GM19023 (cell line): ENCODE data around the gene MESP1.
A peak's percentile ranks its signal among the peaks of the same experiment; 100 is the strongest.

Source experiments
- ATAC-seq: cut with Tn5 transposase; IDR thresholded peaks from one replicate; pipeline ENCODE4 v1.9.1; 2021; ENCODE audit warnings: mild to moderate bottlenecking, moderate library complexity; ENCODE audit not compliant: unreplicated experiment

Gene MESP1

DNA sequence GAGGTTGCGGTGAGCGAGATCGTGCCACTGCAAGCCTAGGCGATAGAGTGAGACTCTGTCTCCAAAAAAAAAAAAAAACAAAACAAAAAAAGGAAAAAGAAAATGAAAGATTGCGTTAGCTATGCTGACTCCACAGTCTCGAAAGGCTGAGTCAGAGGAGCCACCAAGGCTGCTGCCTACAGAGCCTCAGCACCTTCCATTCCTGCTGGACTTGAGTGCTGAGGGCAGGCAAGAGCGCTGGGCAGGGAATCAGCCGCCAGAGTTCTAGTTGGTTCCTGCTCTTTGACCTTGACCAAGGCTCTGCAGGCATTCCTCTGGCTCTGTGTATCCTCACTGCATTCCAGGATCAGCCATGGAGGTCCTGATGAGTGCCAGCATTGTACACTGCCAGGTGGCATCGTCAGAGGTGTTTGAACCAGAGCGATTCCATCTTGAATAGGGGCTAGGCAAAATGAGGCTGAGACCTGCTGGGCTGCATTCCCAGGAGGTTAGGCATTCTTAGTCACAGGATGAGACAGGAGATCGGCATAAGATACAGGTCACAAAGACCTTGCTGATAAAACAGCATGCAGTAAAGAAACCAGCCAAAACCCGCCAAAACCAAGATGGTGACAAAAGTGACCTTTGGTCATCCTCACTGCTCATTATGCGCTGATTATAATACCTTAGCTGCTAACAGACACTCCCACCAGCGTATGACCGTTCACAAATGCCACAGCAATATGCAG, 31.0 kb upstream of the MESP1 start:
- ATAC-seq = no peak

DNA sequence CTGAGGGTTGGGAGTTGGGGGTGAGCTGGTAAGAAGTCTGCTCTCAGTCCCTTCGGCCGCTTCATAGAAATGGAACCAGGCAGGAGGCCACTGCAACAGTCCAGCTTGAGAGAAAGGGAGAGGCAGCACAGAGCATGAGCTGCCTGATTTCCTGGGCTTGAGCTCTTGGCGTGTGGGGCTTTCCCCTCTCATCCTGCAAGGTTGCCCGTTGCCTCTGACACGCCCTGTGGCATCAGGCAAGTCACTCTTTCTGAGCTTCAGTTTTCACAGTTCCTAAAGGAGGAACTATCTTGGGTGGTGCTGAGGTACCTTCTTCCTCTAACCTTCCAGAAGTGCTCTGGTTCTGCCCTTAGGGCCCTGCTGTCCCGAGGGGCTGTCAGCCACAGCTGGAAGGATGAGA, 30.0 kb upstream of the MESP1 start:
- ATAC-seq = no peak

DNA sequence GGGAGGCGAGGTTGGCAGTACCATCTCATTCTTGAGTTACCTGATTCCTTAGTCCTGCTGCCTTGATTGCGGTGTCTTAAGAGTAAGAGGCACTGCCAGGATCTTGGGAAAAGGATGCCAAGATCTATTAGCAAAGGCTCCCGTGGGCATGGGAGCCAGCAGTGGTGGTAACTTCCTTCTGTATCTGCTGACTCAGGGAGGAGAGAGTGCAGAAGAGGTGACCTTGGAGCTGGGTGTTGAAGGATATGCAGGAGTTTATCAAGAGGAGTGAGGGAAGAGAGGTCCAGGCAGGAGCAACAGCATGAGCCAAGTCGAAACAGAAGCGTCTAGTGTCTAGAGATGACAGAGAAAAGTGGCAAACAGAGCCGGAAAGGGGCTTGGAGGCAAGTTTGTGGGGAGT, 29.6 kb upstream of the MESP1 start:
- ATAC-seq = no peak

GRCh38 chr15:89778861-89779260, 27.8 kb upstream of the MESP1 start:
- ATAC-seq = no peak

DNA sequence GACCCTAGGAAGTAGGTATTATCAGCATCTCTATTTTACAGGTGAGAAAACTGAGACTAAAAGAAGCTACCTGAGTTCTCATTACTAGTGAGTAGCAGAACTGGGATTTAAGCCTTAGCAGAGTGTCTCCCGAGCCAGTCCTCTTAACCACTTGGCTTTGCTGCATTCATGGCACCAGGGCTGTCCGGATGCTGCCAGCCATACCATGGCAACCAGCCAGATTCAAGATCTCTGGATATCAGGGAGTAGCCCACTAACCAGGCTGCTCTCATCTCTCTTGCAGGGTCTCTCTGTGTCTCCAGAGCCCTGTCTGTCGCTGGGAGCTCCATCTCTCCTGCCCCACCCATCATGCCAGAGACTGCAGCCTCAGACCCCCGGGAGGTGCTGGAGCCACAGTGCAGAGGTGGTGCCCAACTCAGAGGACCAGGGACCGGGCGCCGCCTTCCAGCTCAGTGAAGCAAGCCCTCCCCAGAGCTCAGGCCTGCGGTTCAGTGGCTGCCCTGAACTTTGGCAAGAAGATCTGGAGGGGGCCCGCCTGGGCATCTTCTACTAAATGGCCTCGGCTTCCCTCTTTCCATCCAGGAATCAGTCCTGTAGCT, 26.8 kb upstream of the MESP1 start:
- no peak for ATAC-seq

DNA sequence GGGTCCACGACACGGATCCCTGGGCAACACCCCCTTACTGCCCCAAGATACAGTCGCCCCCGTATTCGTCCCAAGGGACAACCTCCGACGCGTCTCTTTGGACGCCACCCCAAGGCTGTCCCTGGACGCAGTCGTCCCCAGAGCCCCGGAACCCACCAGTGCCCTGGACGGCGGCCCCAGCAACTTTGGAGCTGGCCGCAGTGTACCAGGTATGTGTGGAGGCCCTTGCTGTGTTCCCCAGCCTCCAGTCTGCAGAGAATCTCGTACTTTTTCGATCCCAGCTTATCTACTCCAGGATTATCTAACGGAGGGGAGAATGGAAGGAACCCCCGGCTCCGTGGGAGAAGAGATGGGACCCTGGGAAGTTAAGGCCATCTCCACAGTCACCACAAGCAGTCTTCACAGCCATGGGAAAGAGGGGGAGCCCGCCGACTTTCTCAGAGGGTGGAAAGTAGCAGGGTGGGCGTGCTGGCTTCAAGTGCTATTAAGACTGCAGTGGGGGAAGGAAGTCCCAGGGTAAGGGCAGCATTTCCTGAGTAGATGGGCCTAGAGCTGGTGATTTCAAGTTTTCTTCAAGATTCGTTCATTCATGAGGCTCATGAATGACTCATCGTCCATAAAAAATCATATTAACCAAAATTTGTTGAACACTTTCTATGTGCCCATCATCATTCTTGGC, 26.2 kb upstream of the MESP1 start:
- ATAC-seq = no peak

DNA sequence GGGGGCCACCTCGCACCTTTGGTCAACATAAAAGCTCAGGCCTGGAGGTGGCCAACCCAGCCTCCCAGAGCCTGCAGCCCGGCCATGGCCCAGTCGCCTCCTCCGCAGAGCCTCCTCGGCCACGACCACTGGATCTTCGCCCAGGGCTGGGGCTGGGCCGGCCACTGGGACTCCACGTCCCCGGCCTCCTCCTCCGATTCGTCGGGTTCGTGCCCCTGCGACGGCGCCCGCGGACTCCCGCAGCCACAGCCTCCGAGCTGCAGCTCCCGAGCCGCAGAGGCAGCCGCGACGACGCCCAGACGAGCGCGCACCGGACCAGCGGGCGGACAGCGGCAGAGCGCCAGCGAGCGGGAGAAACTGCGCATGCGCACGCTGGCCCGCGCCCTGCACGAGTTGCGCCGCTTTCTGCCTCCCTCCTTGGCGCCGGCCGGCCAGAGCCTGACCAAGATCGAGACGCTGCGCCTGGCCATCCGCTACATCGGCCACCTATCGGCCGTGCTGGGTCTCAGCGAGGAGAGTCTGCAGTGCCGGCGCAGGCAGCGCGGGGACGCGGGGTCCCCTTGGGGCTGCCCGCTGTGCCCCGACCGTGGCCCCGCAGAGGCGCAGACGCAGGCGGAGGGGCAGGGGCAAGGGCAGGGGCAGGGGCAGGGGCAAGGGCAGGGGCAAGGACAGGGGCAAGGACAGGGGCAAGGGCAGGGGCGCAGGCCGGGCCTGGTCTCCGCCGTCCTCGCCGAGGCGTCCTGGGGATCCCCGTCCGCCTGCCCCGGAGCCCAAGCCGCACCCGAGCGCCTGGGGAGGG, 25.4 kb upstream of the MESP1 start, which contains the start of gene MESP2:
Gene MESP2 (plus strand): TSS at position 59 of the 799 bp plus-strand sequence. CDS start 26 bp downstream, at position 85.
- peak; percentile 65 for ATAC-seq

DNA sequence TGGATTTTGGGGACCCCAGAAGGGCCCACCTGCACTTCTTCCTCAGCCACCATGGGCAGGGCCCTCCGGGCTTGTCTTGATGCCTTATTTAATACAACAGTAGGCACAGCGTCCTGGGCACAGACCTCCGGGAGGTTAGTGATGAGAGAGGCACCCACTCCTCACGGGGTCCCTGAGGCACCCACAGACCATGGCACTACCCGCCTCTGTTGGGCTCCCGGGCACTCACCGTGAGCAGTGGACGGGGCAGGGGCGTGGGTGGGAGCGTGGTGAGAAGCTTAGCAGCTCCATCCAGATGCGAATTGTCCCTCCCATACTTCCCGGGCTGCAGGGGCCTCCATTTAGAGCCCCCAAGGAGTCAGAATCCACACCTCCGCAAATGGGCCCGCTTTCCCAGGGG, 24.8 kb upstream of the MESP1 start:
- ATAC-seq = no peak

- no peak for ATAC-seq
Observed at GRCh38 chr15:89774492-89774891, 23.4 kb upstream of the MESP1 start.

GRCh38 chr15:89772932-89773583, 22.0 kb upstream of the MESP1 start:
- no peak for ATAC-seq

- no peak for ATAC-seq
Observed at GRCh38 chr15:89770041-89770440, 19.0 kb upstream of the MESP1 start.

DNA sequence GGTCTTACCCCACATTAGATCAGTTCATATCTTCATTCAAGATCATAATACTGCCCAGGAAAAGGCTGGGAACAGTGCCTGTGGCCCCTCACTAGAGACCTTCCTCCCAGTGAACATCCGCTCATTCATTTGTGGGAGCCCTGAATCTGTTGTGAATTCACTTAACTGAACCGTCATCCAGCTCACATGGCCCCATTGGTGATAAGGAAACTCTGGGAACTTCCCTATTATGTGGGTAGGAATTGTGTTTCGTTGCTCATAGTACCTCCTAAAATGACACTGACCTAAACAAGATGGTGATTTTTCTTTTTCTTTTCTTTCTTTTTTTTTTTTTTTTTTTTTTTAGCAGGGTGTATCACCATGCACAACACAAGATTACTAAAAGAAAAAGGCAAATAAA, 18.3 kb upstream of the MESP1 start:
- no peak for ATAC-seq

- no peak for ATAC-seq
Observed at GRCh38 chr15:89768071-89768500, 17.0 kb upstream of the MESP1 start.

DNA sequence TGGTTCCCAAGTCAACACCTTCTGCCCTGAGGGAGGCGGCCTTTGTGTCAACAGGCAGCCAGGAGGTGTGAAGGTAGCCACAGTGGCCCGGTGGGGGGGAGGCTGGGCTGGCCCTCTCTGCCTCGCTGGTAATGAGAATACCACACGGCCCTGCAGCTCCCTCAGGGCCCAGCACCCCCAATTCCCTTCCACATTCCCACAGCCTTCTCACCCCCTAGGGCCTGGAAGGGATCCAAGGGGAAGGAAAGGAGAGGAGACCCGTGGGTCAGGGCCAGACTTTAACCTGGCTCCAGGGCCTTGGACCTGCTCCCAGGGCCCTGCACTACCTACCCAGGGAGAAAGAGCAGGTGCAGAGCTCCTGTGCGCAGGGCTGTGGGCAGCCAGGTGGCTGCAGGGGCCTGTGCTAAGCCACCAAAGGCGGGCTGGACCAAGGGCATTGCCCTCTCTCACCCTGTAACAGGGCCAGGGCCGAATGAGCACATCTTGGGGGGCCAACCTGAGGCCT, 16.4 kb upstream of the MESP1 start:
- ATAC-seq = no peak

DNA sequence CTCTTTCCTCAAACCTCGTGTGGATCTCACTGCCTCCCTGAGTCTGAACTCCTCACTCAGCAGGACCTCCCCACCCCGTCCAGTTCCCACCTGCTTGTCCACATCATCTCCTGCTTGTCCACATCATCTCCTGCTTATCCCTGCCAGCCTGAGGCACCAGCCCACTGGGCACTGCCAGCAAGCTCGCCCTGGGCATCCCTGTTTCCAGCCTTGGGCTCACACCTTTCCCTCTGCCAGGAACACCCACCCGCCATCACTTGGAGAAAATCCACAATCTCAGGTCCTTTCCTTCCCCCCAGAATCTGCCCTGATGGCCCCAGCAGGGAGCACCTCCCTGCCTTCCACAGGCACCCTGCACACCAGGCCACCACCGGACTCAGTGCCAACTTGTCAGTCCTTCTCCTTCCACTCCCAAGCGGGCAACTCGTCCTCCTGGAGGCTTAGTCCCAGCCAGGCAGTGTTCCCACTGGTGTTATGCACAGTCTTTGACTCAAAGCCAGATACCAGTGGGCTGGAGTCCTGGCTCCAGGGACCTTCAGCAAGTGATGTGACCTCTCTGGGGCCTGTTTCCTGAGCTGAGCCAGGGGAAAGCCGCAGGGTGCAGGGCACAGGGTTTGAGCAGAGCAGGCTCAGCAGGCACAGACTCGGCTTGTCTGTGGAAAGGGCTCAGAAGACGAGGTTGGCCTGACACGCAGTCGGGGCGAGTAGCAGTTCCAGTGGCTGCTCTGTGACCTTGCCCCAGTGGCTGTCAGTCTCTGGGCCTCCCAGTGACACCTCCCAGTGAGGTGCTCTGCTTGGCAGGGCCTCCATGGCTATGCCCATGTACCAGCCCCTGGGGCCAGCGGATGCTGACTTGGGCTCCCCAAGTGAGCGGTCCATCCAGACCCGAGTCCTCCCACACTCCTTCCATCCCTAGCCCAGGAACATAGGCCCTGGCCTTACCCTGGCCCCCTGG, 15.6 kb upstream of the MESP1 start:
- ATAC-seq = no peak

- no peak for ATAC-seq
Observed at GRCh38 chr15:89765694-89766093, 14.6 kb upstream of the MESP1 start.

- no peak for ATAC-seq
Observed at GRCh38 chr15:89761929-89762328, 10.9 kb upstream of the MESP1 start.

DNA sequence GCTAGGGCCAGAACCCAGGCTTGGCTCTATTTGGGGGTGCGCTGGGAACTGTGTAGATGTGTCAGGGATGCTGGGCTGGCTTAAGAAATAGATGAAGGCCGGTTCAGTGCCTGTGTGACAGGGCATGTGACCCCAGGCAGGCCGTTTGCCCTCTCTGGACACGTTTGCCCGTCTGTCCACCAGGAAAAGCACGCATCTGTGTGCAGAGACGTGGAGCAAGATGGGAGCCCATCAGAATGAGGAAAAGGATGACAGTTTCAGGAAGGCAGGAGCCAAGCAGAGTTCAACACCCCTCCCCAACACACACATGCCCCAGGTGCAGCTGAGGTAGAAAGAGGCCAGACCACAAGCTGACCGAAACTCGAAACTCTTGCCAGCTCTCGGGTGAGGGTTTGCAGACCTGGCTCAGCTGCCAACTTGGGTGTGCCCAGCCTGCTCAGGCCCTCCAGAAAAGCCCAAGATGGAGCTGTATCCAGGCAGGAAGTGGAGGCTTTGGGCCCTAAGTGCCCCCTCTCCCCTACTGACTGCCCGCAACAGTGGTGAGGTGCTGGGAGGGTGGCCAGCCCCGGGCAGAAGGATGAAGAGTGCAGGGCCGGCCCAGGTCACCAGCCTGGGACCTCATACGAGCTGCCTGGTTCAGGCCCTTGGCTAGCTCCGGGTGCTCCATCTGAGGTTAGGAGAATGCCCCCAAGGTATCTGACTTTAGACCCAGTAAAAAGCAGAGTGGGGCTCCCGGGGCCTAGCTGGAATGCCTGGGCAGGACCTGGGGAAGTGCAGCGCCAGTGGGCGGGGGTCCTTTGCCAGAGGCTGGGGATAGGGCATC, 10.2 kb upstream of the MESP1 start:
- peak; percentile 65 for ATAC-seq
